Stimulated activated CD8-positive, alpha-beta memory T cell treated with anti-CD3 and anti-CD28 coated beads, Interleukin-7, amount 100 ng/mL, for 4 hours (primary cell): Measurements from ENCODE around the gene LDB1.

Experiments used
- DNase-seq, 2 donors: peaks; one replicate each; pipeline ENCODE4 v3.0.0-alpha.2; 2020; ENCODE audit warnings: low read depth in 2 of 2

Gene LDB1

GRCh38 chr10:102064503-102064867, 55.7 kb downstream of the LDB1 start:
- DNase-seq = no peak

DNA sequence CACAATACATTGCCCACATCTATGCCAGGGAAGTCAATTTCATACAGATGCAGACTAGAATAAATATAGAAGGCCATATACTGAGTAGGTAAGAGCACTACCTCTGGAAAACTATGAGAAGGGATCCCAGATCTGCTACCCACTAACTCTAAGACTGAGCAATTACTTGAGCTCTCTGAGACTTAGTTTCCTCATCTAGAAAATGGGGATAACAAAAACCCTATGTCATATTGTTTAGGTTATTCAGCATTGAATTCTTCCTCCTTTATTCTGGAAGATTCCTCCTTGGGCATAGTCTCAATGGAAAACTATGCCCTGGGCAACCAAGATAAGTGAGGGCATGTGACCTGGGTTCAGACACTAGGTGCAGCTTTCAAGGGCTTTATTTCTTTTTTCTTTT, 60.2 kb downstream of the LDB1 start:
- no peak for DNase-seq
